HepG2 (cell line): ENCODE results near the gene DACH2. TPM values are rescaled to one million over a fixed set of nuclear protein-coding genes. Genes with fewer than 3 reads are reported as not detected.

Experiments
- ATAC-seq: fragments of 200-7000 bp; cut with Tn5 transposase; 3 replicates; pipeline ENCODE4 v1.9.1; 2020; ENCODE audit warnings: mild to moderate bottlenecking, moderate library complexity
- BruUV-seq: library from RNA; stranded (reverse); fragments of 400-500 nt; replicated peaks from 2 replicates; lab custom pipeline; 2021; lab: Mats Ljungman, UMichigan
- CTCF ChIA-PET: fragments of 300-600 bp; formaldehyde crosslinking; extraction: SDS; loops from one replicate; lab custom pipeline; 2021; ENCODE audit warnings: low total read pairs, inconsistent platforms, low intra/inter-chr PET ratio; lab: Yijun Ruan, JAX
- POLR2A ChIA-PET: fragments of 350-600 bp; sonication (Branson Sonifier 250); formaldehyde crosslinking; loops from one replicate; lab custom pipeline; 2020; ENCODE audit warnings: antibody characterized with exemption, inconsistent platforms; lab: Yijun Ruan, JAX
- DNase-seq: peaks from one replicate; pipeline ENCODE4 v3.0.0-alpha.2; 2015; ENCODE audit warnings: low spot score
- FAIRE-seq: peaks from 3 replicates; lab custom pipeline; 2011; peaks lifted over from hg19 to GRCh38; lab: Jason Lieb, UNC
- H2AFZ ChIP-seq: one replicate; pipeline ENCODE4 v1.6.1; 2011; ENCODE audit warnings: low read length, inconsistent platforms
- H3K27ac ChIP-seq: fragments of 300-600 bp; 3 replicates; pipeline ENCODE4 v1.8.0; 2011; ENCODE audit warnings: mixed run types, mild to moderate bottlenecking, mixed read lengths, low read length, inconsistent platforms; ENCODE audit not compliant: insufficient read depth; ENCODE audit errors: extremely low read length
- H3K27me3 ChIP-seq, 2 experiments: fragments of 200-600 bp in 1 of 2; 2 replicates in 1 of 2; 3 replicates in 1 of 2; pipeline versions ENCODE4 v1.6.0 to v1.8.0; 2011; ENCODE audit warnings: low read length in 2 of 2, mild to moderate bottlenecking in 2 of 2, moderate library complexity in 2 of 2, inconsistent platforms in 1 of 2; ENCODE audit not compliant: insufficient read depth in 2 of 2, control insufficient read depth in 1 of 2
- H3K36me3 ChIP-seq, 2 experiments: fragments of 200-600 bp in 1 of 2; replicated peaks in 1 of 2; 2 replicates in 1 of 2; 3 replicates in 1 of 2; pipeline versions ENCODE4 v1.5.1 to v1.8.0; 2011; ENCODE audit warnings: low read length in 2 of 2, inconsistent platforms in 1 of 2; ENCODE audit not compliant: insufficient read depth in 2 of 2, control insufficient read depth in 1 of 2
- H3K4me1 ChIP-seq: 2 replicates; pipeline ENCODE4 v1.5.1; 2012; ENCODE audit warnings: low read length, inconsistent platforms; ENCODE audit not compliant: insufficient read depth
- H3K4me2 ChIP-seq: 2 replicates; pipeline ENCODE4 v1.6.0; 2011; ENCODE audit warnings: low read depth, low read length, inconsistent platforms
- H3K4me3 ChIP-seq, 3 experiments: fragments of 200-600 bp in 1 of 3; sonication (generic), shearing (Covaris generic) in 1 of 3; replicated peaks in 1 of 3; 2 replicates each; pipeline ENCODE4 v1.5.1; 2011 to 2016; ENCODE audit warnings: low read length in 3 of 3, inconsistent platforms in 2 of 3, low read depth in 2 of 3, mild to moderate bottlenecking in 2 of 3, control low read depth in 1 of 3, mixed read lengths in 1 of 3; ENCODE audit not compliant: insufficient read depth in 1 of 3
- H3K79me2 ChIP-seq: one replicate; pipeline ENCODE4 v1.6.1; 2011; ENCODE audit warnings: low read length, inconsistent platforms; ENCODE audit not compliant: insufficient read depth
- H3K9ac ChIP-seq: 2 replicates; pipeline ENCODE4 v1.6.0; 2011; ENCODE audit warnings: mild to moderate bottlenecking, low read depth, low read length, inconsistent platforms; ENCODE audit not compliant: insufficient read depth
- H3K9me3 ChIP-seq: 2 replicates; pipeline ENCODE4 v1.5.1; 2012; ENCODE audit warnings: mild to moderate bottlenecking, low read length
- H4K20me1 ChIP-seq: 2 replicates; pipeline ENCODE4 v1.6.0; 2011; ENCODE audit warnings: inconsistent platforms, mild to moderate bottlenecking, low read length, moderate library complexity; ENCODE audit not compliant: insufficient read depth
- BRCA1 ChIP-seq: sonication (generic); formaldehyde crosslinking; IDR thresholded peaks from 2 replicates; pipeline ENCODE4 v1.4.0; 2020; ENCODE audit warnings: missing genetic modification reagents
- CEBPB ChIP-seq: IDR thresholded peaks from 2 replicates; pipeline ENCODE4 v1.6.1; 2011; ENCODE audit warnings: low read depth, low read length, improper control_type of control experiment, borderline replicate concordance
- RAD21 ChIP-seq: fragments of 450-650 bp; formaldehyde crosslinking; IDR thresholded peaks from 2 replicates; pipeline ENCODE4 v1.5.0; 2020; ENCODE audit warnings: mild to moderate bottlenecking
- TFAP4 ChIP-seq: sonication (generic); IDR thresholded peaks from 2 replicates; pipeline ENCODE4 v1.6.1; 2016; ENCODE audit warnings: low read depth, borderline replicate concordance
- ZNF446 ChIP-seq: sonication (generic); formaldehyde crosslinking; IDR thresholded peaks from 2 replicates; pipeline ENCODE4 v1.5.0; 2020; ENCODE audit warnings: mild to moderate bottlenecking, missing genetic modification reagents
- ZNF512 ChIP-seq: sonication (generic); formaldehyde crosslinking; IDR thresholded peaks from 2 replicates; pipeline ENCODE4 v1.4.0; 2020; ENCODE audit warnings: mild to moderate bottlenecking, missing genetic modification reagents
- ZNF547 ChIP-seq: sonication (generic); formaldehyde crosslinking; IDR thresholded peaks from 2 replicates; pipeline ENCODE4 v1.5.1; 2020; ENCODE audit warnings: mild to moderate bottlenecking, missing genetic modification reagents
- WGBS: methylation state at CpG from one replicate; pipeline ENCODE4 v1.1.6; 2017; ENCODE audit warnings: low lambda C conversion rate; 5-methylcytosine and 5-hydroxymethylcytosine counted together
- in situ Hi-C: cut with HindIII; loops from 2 replicates; pipeline ENCODE4 v1.10.0; 2017; ENCODE audit warnings: low pct_unique_long_range_greater_than_20kb; ENCODE audit not compliant: extremely low pct_ligation_motif_present
- intact Hi-C: fragments of 100-400 bp; cut with micrococcal nuclease; formaldehyde crosslinking; loops from one replicate; pipeline ENCODE4 v1.10.0; 2022; ENCODE audit not compliant: unreplicated experiment
- polyA plus RNA-seq, 8 experiments: library from polyadenylated mRNA; depleted of rRNA in 3 of 8; stranded (reverse) in 7 of 8; unstranded in 1 of 8; fragments of >200 nt; fragmentation: Illumina TruSeq in 4 of 8; extraction: Trizol in 4 of 8; gene quantifications; 2 replicates each; pipeline versions ENCODE4 v1.2.1 to v1.2.3, GENCODE V29; 2011 to 2016; ENCODE audit warnings: low read depth in 4 of 8, missing spikeins in 1 of 8, mixed read lengths in 1 of 8; ENCODE audit not compliant: insufficient read depth in 1 of 8
- total RNA-seq, 5 experiments: library from RNA; depleted of rRNA; stranded (reverse); fragments of >200 nt; fragmentation: Illumina TruSeq; extraction: Trizol; gene quantifications; 2 replicates each; pipeline ENCODE4 v1.2.3, GENCODE V29; 2016; ENCODE audit warnings: low read depth in 1 of 5

The DACH2 gene
- total and polyA plus RNA-seq, 2 of the 13 experiments (the other 11 are each of a cell fraction or from before 2014, with no cell fraction given): not detected

GRCh38 chrX:86210772-86211171 lies 62.5 kb downstream of the DACH2 start (continued):
- TF ChIP-seq ZNF512 (CRISPR knock-in tag) (no peak), BRCA1 (CRISPR knock-in tag) (no peak)

- H3K9me3 ChIP-seq: no peaks in the 10 kb centered on the region
- H3K79me2 ChIP-seq: no peaks in the 10 kb centered on the region
- POLR2A ChIA-PET: no interaction called here
- intact Hi-C loops: no loop called here
- CTCF ChIA-PET: no interaction called here
- TF ChIP-seq TFAP4 (no peak), ZNF547 (CRISPR knock-in tag) (no peak), CEBPB (peak; percentile 33; the same call in 1 of the 2 replicates), ZNF446 (CRISPR knock-in tag) (no peak), RAD21 (CRISPR knock-in tag) (no peak)
- TF ChIP-seq, all 625 proteins: peak for 1
- Histone ChIP-seq H3K4me2 (no peak overlapping the region), H3K4me3 (no peak overlapping the region), H3K4me1 (no peaks in the 10 kb centered on the region), H2AFZ (no peak overlapping the region), H4K20me1 (no peaks in the 10 kb centered on the region), H3K9ac (no peak overlapping the region), H3K36me3 (no peaks in the 10 kb centered on the region), H3K27ac (no peak overlapping the region), H3K27me3 (no peaks in the 10 kb centered on the region)
- in situ Hi-C loops: no loop called here
- FAIRE-seq: no peak
- DNase-seq: no peak
- no peak for ATAC-seq
- BruUV-seq: no TSS peak
- WGBS: 35% methylated on average over 3 of the region's 3 CpGs
These were observed 67.0 kb downstream of the DACH2 start for GRCh38 chrX:86215260-86215659.
